GM18870 (cell line): ENCODE results near the gene LIX1.
"Not testable (repeated sequence)": the region's sequence is repeated elsewhere in the genome, so short reads cannot be mapped to it uniquely, and the experiment has no call there.

Experiments used
- ATAC-seq: cut with Tn5 transposase; IDR thresholded peaks from one replicate; pipeline ENCODE4 v1.9.1; 2021; ENCODE audit warnings: moderate library complexity; ENCODE audit not compliant: unreplicated experiment

LIX1 gene

GRCh38 chr5:97142521-97143254, at the start of gene LIX1:
LIX1 (minus strand) TSS chr5:97142611; CDS start chr5:97142576, 35 bp downstream.
- ATAC-seq, result peak; percentile 82

GRCh38 chr5:97191893-97192292, 49.5 kb upstream of the LIX1 start:
- no peak for ATAC-seq

GRCh38 chr5:97189523-97189922, 47.1 kb upstream of the LIX1 start:
- ATAC-seq, result not testable (repeated sequence)

- no peak for ATAC-seq
These were observed 41.5 kb upstream of the LIX1 start for GRCh38 chr5:97183930-97184213.

- ATAC-seq, result peak; percentile 87
These were observed 40.9 kb upstream of the LIX1 start, which contains the start of gene RIOK2 for GRCh38 chr5:97183100-97183929. RIOK2 (minus strand) TSS chr5:97183247; CDS start chr5:97183191, 56 bp downstream.

GRCh38 chr5:97182571-97183099, 40.2 kb upstream of the LIX1 start:
- no peak for ATAC-seq

- no peak for ATAC-seq
These were observed 39.6 kb upstream of the LIX1 start for GRCh38 chr5:97181856-97182545.

- ATAC-seq, result not testable (repeated sequence)
These were observed 37.0 kb upstream of the LIX1 start for GRCh38 chr5:97179457-97179856.

- ATAC-seq, result no peak
These were observed 29.8 kb upstream of the LIX1 start for GRCh38 chr5:97172227-97172626.

GRCh38 chr5:97171703-97172102, 29.3 kb upstream of the LIX1 start:
- no peak for ATAC-seq

GRCh38 chr5:97167435-97167834, 25.0 kb upstream of the LIX1 start:
- ATAC-seq, result no peak

GRCh38 chr5:97165726-97166125, 23.3 kb upstream of the LIX1 start:
- no peak for ATAC-seq

- no peak for ATAC-seq
These were observed 22.4 kb upstream of the LIX1 start for GRCh38 chr5:97164846-97165245.

- no peak for ATAC-seq
These were observed 21.4 kb upstream of the LIX1 start for GRCh38 chr5:97163790-97164285.

- ATAC-seq, result no peak
These were observed 21.0 kb upstream of the LIX1 start for GRCh38 chr5:97163360-97163764.

GRCh38 chr5:97162045-97162444, 19.6 kb upstream of the LIX1 start:
- ATAC-seq, result peak; percentile 57

GRCh38 chr5:97157689-97158088, 15.3 kb upstream of the LIX1 start:
- ATAC-seq, result no peak

GRCh38 chr5:97151370-97151769, 9.0 kb upstream of the LIX1 start:
- ATAC-seq, result no peak

GRCh38 chr5:97150401-97150800, 8.0 kb upstream of the LIX1 start:
- ATAC-seq, result no peak

- ATAC-seq, result no peak
These were observed 7.3 kb upstream of the LIX1 start for GRCh38 chr5:97149709-97150108.

GRCh38 chr5:97148288-97148687, 5.9 kb upstream of the LIX1 start:
- ATAC-seq, result no peak
